Heart right ventricle (tissue), 16 donors: ENCODE results near the gene CEACAM1. TPM values are rescaled to one million over a fixed set of nuclear protein-coding genes. Genes with fewer than 3 reads are reported as not detected.
"Not testable (repeated sequence)": the region's sequence is repeated elsewhere in the genome, so short reads cannot be mapped to it uniquely, and the experiment has no call there.

Experiments
- ATAC-seq, 8 donors: fragments of 200-7000 bp; cut with Tn5 transposase; one replicate each; pipeline ENCODE4 v1.9.1; 2020; ENCODE audit warnings: mild to moderate bottlenecking in 8 of 8, moderate library complexity in 8 of 8, moderate number of reproducible peaks in 1 of 8
- DNase-seq, 2 donors: peaks; one replicate each; pipeline ENCODE4 v3.0.0-alpha.2; 2020
- H3K27ac ChIP-seq, 10 donors: fragments of 200-600 bp; sonication (generic) in 2 of 10; one replicate each; pipeline versions ENCODE4 v1.5.0 to v1.8.0; 2020 to 2022; ENCODE audit warnings: mild to moderate bottlenecking in 3 of 10
- H3K27me3 ChIP-seq, 7 donors: fragments of 200-600 bp; one replicate each; pipeline ENCODE4 v1.8.0; 2021 to 2022; ENCODE audit warnings: mild to moderate bottlenecking in 2 of 7
- H3K36me3 ChIP-seq, 9 donors: fragments of 200-600 bp; sonication (generic) in 1 of 9; one replicate each; pipeline versions ENCODE4 v1.5.0 to v1.8.0; 2020 to 2022; ENCODE audit warnings: mild to moderate bottlenecking in 2 of 9
- H3K4me1 ChIP-seq, 9 donors: fragments of 200-600 bp; sonication (generic) in 1 of 9; one replicate each; pipeline versions ENCODE4 v1.5.0 to v1.8.0; 2020 to 2022; ENCODE audit warnings: mild to moderate bottlenecking in 4 of 9
- H3K4me3 ChIP-seq, 10 donors: fragments of 200-600 bp; sonication (generic) in 2 of 10; one replicate each; pipeline versions ENCODE4 v1.5.0 to v1.8.0; 2020 to 2022; ENCODE audit warnings: mild to moderate bottlenecking in 7 of 10, moderate library complexity in 2 of 10
- H3K9me3 ChIP-seq, 11 donors: fragments of 200-600 bp in 10 of 11; sonication (generic) in 2 of 11; one replicate each; pipeline versions ENCODE4 v1.5.0 to v1.8.0; 2013 to 2022; ENCODE audit warnings: mild to moderate bottlenecking in 2 of 11, control low read depth in 1 of 11, moderate library complexity in 1 of 11
- CTCF ChIP-seq, 9 donors: fragments of 200-600 bp; sonication (generic) in 2 of 9; IDR thresholded peaks; one replicate each; pipeline versions ENCODE4 v1.5.0 to v1.8.0; 2021 to 2022; ENCODE audit warnings: antibody characterized with exemption in 9 of 9, mild to moderate bottlenecking in 5 of 9, moderate library complexity in 1 of 9
- WGBS, 2 donors: extraction: QIAGEN DNeasy Blood & Tissue Kit; methylation state at CpG; one replicate each; pipeline ENCODE4 v1.1.7; 2013; ENCODE audit warnings: inconsistent platforms in 1 of 2; 5-methylcytosine and 5-hydroxymethylcytosine counted together
- intact Hi-C, 10 donors: fragments of 100-400 bp; cut with DNase I; formaldehyde crosslinking; loops; one replicate each; pipeline versions ENCODE4 v1.11.1 to v1.14.2; 2022
- polyA plus RNA-seq, 2 donors: library from polyadenylated mRNA; stranded (reverse); fragments of 200-250 nt; gene quantifications; one replicate each; pipeline ENCODE4 v1.2.3, GENCODE V29; 2013
- total RNA-seq, 10 donors: library from RNA; stranded (reverse); fragmentation: NEBNext Ultra II Directional in 3 of 10; extraction: Animal tissue kit (Norgen Biotek cat#: 25700) in 3 of 10; gene quantifications; one replicate each; pipeline versions ENCODE4 v1.2.1 to v1.2.4, GENCODE V29; 2021 to 2023
- donor health status: Arrhythmogenic right ventricular cardiomyopathy.
- donor health status: ischemic (EF 13 %, LVEDD 7.1; RV severe dilation, severe dysfunction).
- donor health status: healthy with polysubstance abuse.
- donor health status: DM: no; HTN: yes; CAD: no.
- donor health status: DM: no; HTN: no; CAD: no.
- donor health status: ischemic (EF 25% LVEDD 6.9; RV normal size, moderate dysfunction).
- donor health status: ischemic (EF 25% LVEDD 5.7; RV mildly dilated, moderate dysfunction).
- donor health status: healthy.
- donor health status: DM: yes; HTN: yes; CAD: no.
- donor health status: Ischemic cardiomyopathy.
- donor health status: ischemic (EF 35%, LVEDD 5.7; RV mildly dilated, moderate dysfunction).
- donor health status: nonischemic (EF 11% LVEDD 7.7; RV severe dilation, severe dysfunction).
- donor health status: DM: yes; HTN: yes; CAD: no.
- donor health status: PGD.
- donor health status: ischemic (EF 29% LVEDD 5.4; RV normal size, mild dysfunction).
- donor health status: nonischemic (EF 23%, LVEDD 6.1; RV moderate dilation, normal function).

Gene CEACAM1
- total and polyA plus RNA-seq, 12 donors: 1.2 to 7.8 (median 2.4) TPM

- intact Hi-C loops: no loop called here
- no peak for DNase-seq
Measured at GRCh38 chr19:42488783-42489521, 39.3 kb downstream of the CEACAM1 start.

GRCh38 chr19:42487798-42488178 is 40.5 kb downstream of the CEACAM1 start:
- intact Hi-C loops: no loop called here
- H3K36me3 ChIP-seq: no peaks in the 10 kb centered on the region
- no peak for DNase-seq
- TF ChIP-seq CTCF (IDR thresholded peaks at IDR 0.05): no peak
- H3K4me3 ChIP-seq: no peak overlapping the region
- WGBS, 2 donors: 89 to 92% methylated on average over 3 of the region's 3 CpGs
- H3K9me3 ChIP-seq: no peaks in the 10 kb centered on the region
- H3K4me1 ChIP-seq: peaks cover 0 to 9% (median 0%) of the 10 kb centered on the region in 9 donors
- no peak for ATAC-seq
- no peaks in the 10 kb centered on the region for H3K27me3 ChIP-seq
- no peak overlapping the region for H3K27ac ChIP-seq

More at GRCh38 chr19:42488783-42489521, 39.3 kb downstream of the CEACAM1 start:
- no peaks in the 10 kb centered on the region for H3K36me3 ChIP-seq
- ATAC-seq: no peak
- H3K27me3 ChIP-seq: no peaks in the 10 kb centered on the region
- H3K4me3 ChIP-seq: no peak overlapping the region
- no peaks in the 10 kb centered on the region for H3K9me3 ChIP-seq
- H3K4me1 ChIP-seq: peaks cover 0 to 9% (median 0%) of the 10 kb centered on the region in 9 donors
- no peak for TF ChIP-seq CTCF (IDR thresholded peaks at IDR 0.05)
- 83 to 87% methylated on average over 6 of the region's 6 CpGs for WGBS, 2 donors
- H3K27ac ChIP-seq: no peak overlapping the region

GRCh38 chr19:42487032-42487797 is 41.1 kb downstream of the CEACAM1 start:
- Histone ChIP-seq H3K4me1 (peaks cover 0 to 9% (median 0%) of the 10 kb centered on the region in 9 donors), H3K9me3 (no peaks in the 10 kb centered on the region), H3K36me3 (no peaks in the 10 kb centered on the region), H3K4me3 (no peak overlapping the region), H3K27me3 (no peaks in the 10 kb centered on the region), H3K27ac (no peak overlapping the region)
- TF ChIP-seq CTCF (IDR thresholded peaks at IDR 0.05): no peak
- intact Hi-C loops: no loop called here
- no peak for DNase-seq
- ATAC-seq: no peak
- 54 to 65% methylated on average over 3 of the region's 3 CpGs for WGBS, 2 donors

- WGBS, 2 donors: 85 to 90% methylated on average over 4 of the region's 4 CpGs
- peaks cover 0 to 25% (median 6%) of the 10 kb centered on the region in 9 donors for H3K4me1 ChIP-seq
- H3K27me3 ChIP-seq, H3K9me3 ChIP-seq, DNase-seq, H3K4me3 ChIP-seq, intact Hi-C loops, ATAC-seq, H3K27ac ChIP-seq, H3K36me3 ChIP-seq: not testable (repeated sequence)
Measured at GRCh38 chr19:42485036-42485435, 43.2 kb downstream of the CEACAM1 start.
